ENCODE measurements around the gene YARS2. TPM values are rescaled to one million over a fixed set of nuclear protein-coding genes. Genes with fewer than 3 reads are reported as not detected.

Gene YARS2
- total and polyA plus RNA-seq, 7 donors: 11.0 to 20.3 (median 16.8) TPM

- TF ChIP-seq CTCF (IDR thresholded peaks at IDR 0.05): no peak
- H3K27me3 ChIP-seq (ENCODE audit: insufficient read depth in 3 of 3, low read length in 2 of 3): peaks cover 0 to 8% (median 2%) of the 10 kb centered on the region in 3 donors
- no peaks in the 10 kb centered on the region for H3K36me3 ChIP-seq (ENCODE audit: insufficient read depth in 1 of 2, low read depth in 1 of 2)
- 3 to 15% (median 10%) methylated on average over 1 of the region's 1 CpG for WGBS, 3 donors
- ATAC-seq (no peak), DNase-seq (no peak)
- intact Hi-C loops (cut with DNase I): no loop called here
- H3K4me1 ChIP-seq: no peaks in the 10 kb centered on the region
- no peak overlapping the region for H3K4me3 ChIP-seq
- H3K9me3 ChIP-seq: no peaks in the 10 kb centered on the region
- no peak overlapping the region for H3K27ac ChIP-seq
These were observed 24.4 kb upstream of the YARS2 start for GRCh38 chr12:32780071-32780470.

GRCh38 chr12:32777691-32778175, 22.0 kb upstream of the YARS2 start:
- TF ChIP-seq CTCF (IDR thresholded peaks at IDR 0.05): no peak
- H3K36me3 ChIP-seq (ENCODE audit: insufficient read depth in 1 of 2, low read depth in 1 of 2): no peaks in the 10 kb centered on the region
- H3K4me1 ChIP-seq: no peaks in the 10 kb centered on the region
- no peak overlapping the region for H3K4me3 ChIP-seq
- peaks cover 0 to 11% (median 2%) of the 10 kb centered on the region in 3 donors for H3K27me3 ChIP-seq (ENCODE audit: insufficient read depth in 3 of 3, low read length in 2 of 3)
- H3K9me3 ChIP-seq: no peaks in the 10 kb centered on the region
- H3K27ac ChIP-seq: no peak overlapping the region
- 67 to 73% (median 68%) methylated on average over 6 of the region's 6 CpGs for WGBS, 3 donors
- DNase-seq: no peak
- no peak for ATAC-seq
- intact Hi-C loops (cut with DNase I): no loop called here

- Histone ChIP-seq H3K4me3 (no peak overlapping the region), H3K27ac (no peak overlapping the region), H3K9me3 (no peaks in the 10 kb centered on the region), H3K27me3 (ENCODE audit: insufficient read depth in 3 of 3, low read length in 2 of 3) (peaks cover 0 to 11% (median 2%) of the 10 kb centered on the region in 3 donors), H3K4me1 (no peaks in the 10 kb centered on the region), H3K36me3 (ENCODE audit: insufficient read depth in 1 of 2, low read depth in 1 of 2) (no peaks in the 10 kb centered on the region)
- ATAC-seq: no peak
- no peak for DNase-seq
- TF ChIP-seq CTCF (IDR thresholded peaks at IDR 0.05): no peak
- WGBS, 3 donors: 66 to 75% (median 69%) methylated on average over 5 of the region's 5 CpGs
- intact Hi-C loops (cut with DNase I): no loop called here
These were observed 21.5 kb upstream of the YARS2 start for GRCh38 chr12:32777159-32777558.

GRCh38 chr12:32776258-32776657, 20.6 kb upstream of the YARS2 start:
- ATAC-seq: no peak
- H3K9me3 ChIP-seq: no peaks in the 10 kb centered on the region
- H3K36me3 ChIP-seq (ENCODE audit: insufficient read depth in 1 of 2, low read depth in 1 of 2): no peaks in the 10 kb centered on the region
- H3K27me3 ChIP-seq (ENCODE audit: insufficient read depth in 3 of 3, low read length in 2 of 3): peaks cover 0 to 11% (median 2%) of the 10 kb centered on the region in 3 donors
- TF ChIP-seq CTCF (IDR thresholded peaks at IDR 0.05): no peak
- 80 to 83% (median 81%) methylated on average over 4 of the region's 4 CpGs for WGBS, 3 donors
- no peak overlapping the region for H3K4me3 ChIP-seq
- H3K27ac ChIP-seq: no peak overlapping the region
- no peaks in the 10 kb centered on the region for H3K4me1 ChIP-seq
- DNase-seq: no peak
- intact Hi-C loops (cut with DNase I): no loop called here

GRCh38 chr12:32773691-32774090, 18.0 kb upstream of the YARS2 start:
- Histone ChIP-seq H3K27ac (no peak overlapping the region), H3K4me1 (no peaks in the 10 kb centered on the region), H3K4me3 (no peak overlapping the region), H3K27me3 (ENCODE audit: insufficient read depth in 3 of 3, low read length in 2 of 3) (peaks cover 0 to 6% (median 5%) of the 10 kb centered on the region in 3 donors), H3K36me3 (ENCODE audit: insufficient read depth in 1 of 2, low read depth in 1 of 2) (no peaks in the 10 kb centered on the region), H3K9me3 (no peaks in the 10 kb centered on the region)
- DNase-seq: no peak
- 58 to 63% (median 63%) methylated on average over 6 of the region's 6 CpGs for WGBS, 3 donors
- no peak for TF ChIP-seq CTCF (IDR thresholded peaks at IDR 0.05)
- intact Hi-C loops (cut with DNase I): no loop called here
- no peak for ATAC-seq
